Measurements from ENCODE around the gene UBE2G2.
A peak's percentile ranks its signal among the peaks of the same experiment; 100 is the strongest.

UBE2G2 gene

GRCh38 chr21:44801468-44802395 is at the start of gene UBE2G2:
UBE2G2 (minus strand) TSS chr21:44801820; CDS start chr21:44801748, 72 bp downstream.
- peak; percentile 55 for DNase-seq

- DNase-seq: no peak
Measured at GRCh38 chr21:44850905-44851657, 49.5 kb upstream of the UBE2G2 start.

GRCh38 chr21:44850208-44850800 is 48.7 kb upstream of the UBE2G2 start:
- no peak for DNase-seq

GRCh38 chr21:44849616-44850130 is 48.1 kb upstream of the UBE2G2 start:
- no peak for DNase-seq

- no peak for DNase-seq
Measured at GRCh38 chr21:44848821-44849521, 47.4 kb upstream of the UBE2G2 start.

- no peak for DNase-seq
Measured at GRCh38 chr21:44847261-44848056, 45.8 kb upstream of the UBE2G2 start.

GRCh38 chr21:44846485-44847260 is 45.1 kb upstream of the UBE2G2 start:
- no peak for DNase-seq

- DNase-seq: no peak
Measured at GRCh38 chr21:44846224-44846484, 44.5 kb upstream of the UBE2G2 start.

- peak; percentile 69 for DNase-seq
Measured at GRCh38 chr21:44845418-44846223, 44.0 kb upstream of the UBE2G2 start.

GRCh38 chr21:44844256-44844655 is 42.6 kb upstream of the UBE2G2 start:
- no peak for DNase-seq

GRCh38 chr21:44842721-44843445 is 41.3 kb upstream of the UBE2G2 start:
- no peak for DNase-seq

GRCh38 chr21:44842087-44842486 is 40.5 kb upstream of the UBE2G2 start:
- no peak for DNase-seq

GRCh38 chr21:44840771-44841170 is 39.2 kb upstream of the UBE2G2 start:
- no peak for DNase-seq

GRCh38 chr21:44838951-44839350 is 37.3 kb upstream of the UBE2G2 start:
- no peak for DNase-seq

GRCh38 chr21:44838039-44838895 is 36.6 kb upstream of the UBE2G2 start:
- DNase-seq: no peak

- DNase-seq: no peak
Measured at GRCh38 chr21:44837537-44837936, 35.9 kb upstream of the UBE2G2 start.

GRCh38 chr21:44836666-44837471 is 35.2 kb upstream of the UBE2G2 start:
- DNase-seq: peak; percentile 57

- no peak for DNase-seq
Measured at GRCh38 chr21:44836349-44836665, 34.7 kb upstream of the UBE2G2 start.
